Ovary (tissue), 9 donors: Measurements from ENCODE around the gene PRR36. TPM values are rescaled to one million over a fixed set of nuclear protein-coding genes. Genes with fewer than 3 reads are reported as not detected.

ENCODE experiments used
- DNase-seq, 5 donors: peaks; one replicate each; pipeline ENCODE4 v3.0.0-alpha.2; 2019 to 2020
- H3K27ac ChIP-seq, 2 donors: fragments of 200-600 bp; one replicate each; pipeline versions ENCODE4 v1.5.1 to v1.8.0; 2019 to 2022
- H3K27me3 ChIP-seq: fragments of 200-600 bp; one replicate; pipeline ENCODE4 v1.8.0; 2022
- H3K36me3 ChIP-seq: fragments of 200-600 bp; sonication (generic); one replicate; pipeline ENCODE4 v1.5.1; 2019
- H3K4me1 ChIP-seq: one replicate; pipeline ENCODE4 v1.8.1; 2013; ENCODE audit warnings: mild to moderate bottlenecking, moderate library complexity; ENCODE audit not compliant: insufficient read depth
- H3K4me3 ChIP-seq: fragments of 200-600 bp; sonication (generic); one replicate; pipeline ENCODE4 v1.5.1; 2017
- H3K9me3 ChIP-seq, 2 donors: fragments of 200-600 bp in 1 of 2; sonication (generic) in 1 of 2; one replicate each; pipeline versions ENCODE4 v1.5.1 to v1.8.1; 2013 to 2019; ENCODE audit warnings: mild to moderate bottlenecking in 1 of 2, moderate library complexity in 1 of 2
- EP300 ChIP-seq: sonication (generic); formaldehyde crosslinking; IDR thresholded peaks from one replicate; pipeline ENCODE4 v1.6.1; 2017; ENCODE audit warnings: antibody characterized with exemption
- POLR2A ChIP-seq: fragments of 450-650 bp; IDR thresholded peaks from one replicate; pipeline ENCODE4 v1.6.1; 2017; ENCODE audit warnings: antibody characterized with exemption, mild to moderate bottlenecking, moderate library complexity
- WGBS, 3 donors: extraction: QIAGEN DNeasy Blood & Tissue Kit in 1 of 3; methylation state at CpG; one replicate each; pipeline versions ENCODE4 v1.1.5 to v1.1.7; 2013 to 2017; 5-methylcytosine and 5-hydroxymethylcytosine counted together
- intact Hi-C, 4 donors: fragments of 100-400 bp; cut with DNase I; formaldehyde crosslinking; loops; one replicate each; pipeline versions ENCODE4 v1.11.0 to v1.15.1; 2022 to 2023
- polyA plus RNA-seq, 2 donors: library from polyadenylated mRNA; stranded (reverse); fragments of 200-250 nt in 1 of 2; fragments of 350-450 nt in 1 of 2; fragmentation: Illumina TruSeq in 1 of 2; extraction: RNeasy Lipid Tissue Mini Kit (QIAGEN cat#74804) in 1 of 2; gene quantifications; one replicate each; pipeline ENCODE4 v1.2.3, GENCODE V29; 2013 to 2014
- total RNA-seq, 7 donors: library from RNA; depleted of rRNA in 2 of 7; stranded (reverse); fragments of >200 nt in 2 of 7; fragmentation: NEBNext Ultra II Directional in 3 of 7; extraction: Animal tissue kit (Norgen Biotek cat#: 25700) in 3 of 7; gene quantifications; one replicate each; pipeline versions ENCODE4 v1.1.0 to v1.2.4, GENCODE V29; 2016 to 2023
- TF ChIP-seq, protein P1 (sequence below), 3 donors: fragments of 450-650 bp in 2 of 3; fragments of 200-600 bp in 1 of 3; IDR thresholded peaks; one replicate each; pipeline versions ENCODE4 v1.5.1 to v1.8.0; 2016 to 2022; ENCODE audit warnings: antibody characterized with exemption in 3 of 3, mild to moderate bottlenecking in 1 of 3
- donor health status: DM: no; HTN: no; CAD: no; lungs with moderate emphysema.
- donor health status: DM: no; HTN: no; CAD: no.
- donor health status: Bipolar disorder and iron deficiency.
- donor health status: DM: yes; HTN: yes; CAD: no.
- donor health status: DM: no; HTN: no; CAD: no.
- donor health status: DM: yes; HTN: yes; CAD: no.

PRR36 gene
- total and polyA plus RNA-seq, 9 donors: 0.05 to 2.2 (median 0.60) TPM

DNA sequence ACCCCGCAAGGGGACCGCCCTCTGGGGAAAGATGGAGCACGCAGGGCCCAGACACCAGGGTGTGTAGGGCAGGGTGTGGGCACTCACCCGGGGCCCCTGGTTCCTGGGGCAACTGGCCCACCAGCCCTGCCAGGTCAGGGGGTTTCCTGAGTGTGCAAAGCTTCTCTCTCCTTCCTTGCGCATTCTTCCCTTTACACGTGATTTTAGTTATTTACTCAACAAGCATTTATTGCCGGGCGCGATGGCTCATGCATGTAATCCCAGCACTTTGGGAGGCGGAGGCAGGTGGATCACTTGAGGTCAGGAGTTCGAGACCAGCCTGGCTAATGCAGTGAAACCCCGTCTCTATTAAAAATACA, 20.4 kb downstream of the PRR36 start:
- no peak overlapping the region for H3K27ac ChIP-seq
- no peaks in the 10 kb centered on the region for H3K36me3 ChIP-seq
- intact Hi-C loops: no loop called here
- no peaks in the 10 kb centered on the region for H3K27me3 ChIP-seq
- H3K4me1 ChIP-seq: peaks cover 15% of the 10 kb centered on the region
- no peaks in the 10 kb centered on the region for H3K9me3 ChIP-seq
- DNase-seq: no peak
- no peak overlapping the region for H3K4me3 ChIP-seq
- 76 to 83% (median 78%) methylated on average over 12 of the region's 12 CpGs for WGBS, 3 donors
- no peak for TF ChIP-seq POLR2A
- no peak for TF ChIP-seq EP300
- TF ChIP-seq, protein P1, sequence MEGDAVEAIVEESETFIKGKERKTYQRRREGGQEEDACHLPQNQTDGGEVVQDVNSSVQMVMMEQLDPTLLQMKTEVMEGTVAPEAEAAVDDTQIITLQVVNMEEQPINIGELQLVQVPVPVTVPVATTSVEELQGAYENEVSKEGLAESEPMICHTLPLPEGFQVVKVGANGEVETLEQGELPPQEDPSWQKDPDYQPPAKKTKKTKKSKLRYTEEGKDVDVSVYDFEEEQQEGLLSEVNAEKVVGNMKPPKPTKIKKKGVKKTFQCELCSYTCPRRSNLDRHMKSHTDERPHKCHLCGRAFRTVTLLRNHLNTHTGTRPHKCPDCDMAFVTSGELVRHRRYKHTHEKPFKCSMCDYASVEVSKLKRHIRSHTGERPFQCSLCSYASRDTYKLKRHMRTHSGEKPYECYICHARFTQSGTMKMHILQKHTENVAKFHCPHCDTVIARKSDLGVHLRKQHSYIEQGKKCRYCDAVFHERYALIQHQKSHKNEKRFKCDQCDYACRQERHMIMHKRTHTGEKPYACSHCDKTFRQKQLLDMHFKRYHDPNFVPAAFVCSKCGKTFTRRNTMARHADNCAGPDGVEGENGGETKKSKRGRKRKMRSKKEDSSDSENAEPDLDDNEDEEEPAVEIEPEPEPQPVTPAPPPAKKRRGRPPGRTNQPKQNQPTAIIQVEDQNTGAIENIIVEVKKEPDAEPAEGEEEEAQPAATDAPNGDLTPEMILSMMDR (IDR thresholded peaks at IDR 0.05): no peak

DNA sequence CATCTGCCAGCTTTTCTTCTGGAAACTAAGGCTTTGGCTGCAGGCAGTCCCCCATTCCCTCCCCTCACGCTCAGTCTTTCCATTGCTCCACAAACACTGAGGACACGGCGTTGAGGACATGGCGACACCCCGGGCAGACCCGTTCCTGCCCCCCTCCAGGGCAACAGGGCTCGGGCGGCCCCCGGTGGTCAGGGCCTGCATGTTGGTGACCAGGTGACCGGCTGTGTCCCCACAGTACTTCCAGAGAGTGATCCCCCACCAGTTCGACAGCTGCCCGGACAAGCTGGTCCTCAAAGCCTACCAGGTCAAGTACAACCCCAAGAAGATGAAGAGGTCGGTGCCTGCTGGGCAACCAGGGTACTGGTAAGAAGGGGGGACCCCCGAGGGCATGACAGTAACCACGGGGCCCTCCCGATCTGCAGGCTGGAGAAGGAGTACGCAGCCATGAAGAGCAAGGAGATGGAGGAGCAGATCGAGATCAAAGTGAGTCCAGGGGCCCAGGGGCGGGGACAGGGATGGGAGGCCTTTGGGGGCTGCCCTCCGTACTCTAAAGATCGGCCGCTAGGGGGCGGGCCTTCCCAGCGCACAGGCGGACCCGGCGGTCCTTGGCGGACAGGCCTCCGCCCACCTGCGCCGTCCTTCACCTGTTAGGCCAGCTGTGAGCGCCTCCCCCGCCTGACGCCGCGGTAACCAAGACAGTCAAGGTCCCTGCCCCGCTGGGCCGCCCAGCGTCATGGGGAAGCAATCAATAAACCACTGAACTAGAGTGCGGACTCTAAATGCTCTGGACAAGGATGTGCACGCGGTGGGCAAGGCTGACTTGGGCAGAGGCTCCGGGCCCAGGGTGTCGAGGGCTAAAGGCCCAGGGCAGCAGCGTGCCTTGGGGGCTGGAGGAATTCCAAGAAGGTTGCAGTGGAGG, 21.1 kb downstream of the PRR36 start:
- Histone ChIP-seq H3K27ac (no peak overlapping the region), H3K9me3 (no peaks in the 10 kb centered on the region), H3K4me3 (no peak overlapping the region), H3K4me1 (peaks cover 15% of the 10 kb centered on the region), H3K27me3 (no peaks in the 10 kb centered on the region), H3K36me3 (no peaks in the 10 kb centered on the region)
- TF ChIP-seq, protein P1 (IDR thresholded peaks at IDR 0.05): peak; percentile 54 to 87 (median 67)
- no peak for TF ChIP-seq POLR2A
- intact Hi-C loops: no loop called here
- DNase-seq: peak; percentile 60 to 82 (median 73)
- WGBS, 3 donors: 26 to 30% (median 27%) methylated on average over 40 to 45 of the region's 45 CpGs

DNA sequence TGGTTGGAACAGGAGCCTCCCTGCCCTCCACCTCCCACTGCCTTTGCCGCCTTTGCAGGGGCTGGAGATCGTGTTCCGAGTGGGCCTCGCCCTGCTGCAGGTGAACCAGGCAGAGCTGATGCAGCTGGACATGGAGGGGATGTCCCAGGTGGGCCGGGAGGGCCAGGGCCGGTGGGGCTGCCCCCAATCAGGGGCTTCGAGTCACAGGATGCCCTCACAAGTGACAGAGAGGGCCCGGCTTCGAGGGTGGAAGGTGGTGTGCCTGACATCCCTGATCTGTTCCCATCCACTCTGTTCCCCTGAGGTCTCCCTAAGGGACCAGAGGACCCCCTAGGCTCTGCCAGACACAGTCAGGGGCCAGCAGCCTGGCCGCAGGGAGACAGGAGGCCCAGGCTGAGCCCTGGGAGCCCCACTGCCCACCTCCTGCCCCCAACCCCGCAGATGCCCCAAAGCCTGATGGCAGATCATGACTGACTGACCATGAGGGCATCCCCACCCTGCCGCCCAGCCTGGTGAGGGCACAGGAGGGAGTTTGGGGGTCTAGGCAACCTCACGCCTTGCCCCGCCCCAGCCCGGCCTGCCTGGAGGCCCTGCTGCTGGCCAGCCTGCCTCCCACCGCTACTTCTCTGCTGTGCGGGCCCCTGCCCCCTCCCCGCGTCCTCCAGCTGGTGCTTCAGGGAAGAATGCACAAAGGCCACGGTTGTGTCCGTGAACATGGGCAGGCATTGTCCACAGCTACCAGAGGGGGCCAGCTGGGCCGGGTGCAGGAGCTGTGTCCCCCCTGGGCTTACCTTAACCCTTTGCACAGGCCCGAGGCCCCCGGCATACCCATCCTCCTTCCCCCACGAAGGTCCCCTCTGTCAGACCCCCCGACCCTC, 22.3 kb downstream of the PRR36 start:
- peak in 1 of 5 donors; percentile 18 for DNase-seq
- intact Hi-C loops: no loop called here

More for the DNA sequence above, 22.3 kb downstream of the PRR36 start:
- Histone ChIP-seq H3K27ac (no peak overlapping the region), H3K27me3 (no peaks in the 10 kb centered on the region), H3K4me3 (no peak overlapping the region), H3K36me3 (no peaks in the 10 kb centered on the region), H3K9me3 (no peaks in the 10 kb centered on the region), H3K4me1 (peaks cover 15% of the 10 kb centered on the region)
- TF ChIP-seq POLR2A (no peak), EP300 (no peak)
- TF ChIP-seq, protein P1 (IDR thresholded peaks at IDR 0.05): no peak
- WGBS, 3 donors: 72 to 84% (median 73%) methylated on average over 24 to 26 of the region's 26 CpGs
